ENCODE data around the gene ACAD11. TPM values are rescaled to one million over a fixed set of nuclear protein-coding genes. Genes with fewer than 3 reads are reported as not detected.

ACAD11 gene
- total RNA-seq, 2 donors from 2014 or later, result 28.8 to 52.1 TPM

DNA sequence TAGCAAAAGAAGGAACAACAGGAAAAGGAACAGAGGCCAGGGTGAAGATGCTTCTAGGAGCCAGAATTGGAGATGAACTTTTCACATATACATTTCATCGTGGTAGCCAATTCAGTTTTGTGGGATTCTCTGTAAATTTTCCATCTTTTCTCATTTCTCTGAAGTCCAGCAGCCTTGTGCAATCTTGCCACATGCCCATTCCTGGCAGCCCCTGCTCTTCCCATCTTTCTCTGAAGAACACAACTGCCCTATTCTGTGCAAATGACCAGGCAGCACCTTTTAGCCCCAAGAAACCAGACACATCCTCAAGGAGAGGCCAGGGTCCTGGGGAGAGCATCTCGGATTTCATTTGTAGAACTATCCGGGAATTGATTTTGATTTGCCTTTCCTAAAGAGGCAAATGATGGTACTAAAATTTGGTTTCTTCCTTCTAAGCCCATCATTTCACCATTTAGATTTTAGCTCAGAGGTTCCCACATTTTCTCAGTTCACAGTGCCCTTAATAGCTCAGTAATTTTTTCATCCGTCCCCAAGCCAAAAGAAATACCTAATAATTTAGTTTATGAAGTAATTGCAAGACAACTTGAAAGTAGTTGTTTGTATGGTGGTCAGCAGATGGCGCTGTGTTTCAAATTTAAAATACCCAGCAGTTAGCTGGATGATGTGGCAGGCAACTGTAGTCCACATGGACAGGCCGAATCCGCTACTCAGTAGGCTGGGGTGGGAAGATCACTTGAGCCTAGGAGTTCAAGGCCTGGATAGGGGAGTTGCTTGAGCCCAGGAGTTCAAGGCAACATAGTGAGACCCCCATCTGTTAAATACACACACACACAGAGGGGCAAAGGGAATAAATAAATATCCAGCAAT lies 123.8 kb downstream of the ACAD11 start:
- peak; percentile 77 to 82 (median 80) for DNase-seq
- Histone ChIP-seq H3K27ac (peak overlapping the region in 1 of 4 donors; percentile 18), H3K4me1 (peaks cover 34% of the 10 kb centered on the region), H3K9me3 (no peaks in the 10 kb centered on the region), H3K36me3 (replicated peaks in 1 of 2; ENCODE audit: insufficient read depth in 1 of 2, low read depth in 2 of 2) (peaks cover 0 to 4% of the 10 kb centered on the region in 2 donors), H3K27me3 (no peaks in the 10 kb centered on the region), H3K4me3 (no peak overlapping the region)
- TF ChIP-seq, protein P1, sequence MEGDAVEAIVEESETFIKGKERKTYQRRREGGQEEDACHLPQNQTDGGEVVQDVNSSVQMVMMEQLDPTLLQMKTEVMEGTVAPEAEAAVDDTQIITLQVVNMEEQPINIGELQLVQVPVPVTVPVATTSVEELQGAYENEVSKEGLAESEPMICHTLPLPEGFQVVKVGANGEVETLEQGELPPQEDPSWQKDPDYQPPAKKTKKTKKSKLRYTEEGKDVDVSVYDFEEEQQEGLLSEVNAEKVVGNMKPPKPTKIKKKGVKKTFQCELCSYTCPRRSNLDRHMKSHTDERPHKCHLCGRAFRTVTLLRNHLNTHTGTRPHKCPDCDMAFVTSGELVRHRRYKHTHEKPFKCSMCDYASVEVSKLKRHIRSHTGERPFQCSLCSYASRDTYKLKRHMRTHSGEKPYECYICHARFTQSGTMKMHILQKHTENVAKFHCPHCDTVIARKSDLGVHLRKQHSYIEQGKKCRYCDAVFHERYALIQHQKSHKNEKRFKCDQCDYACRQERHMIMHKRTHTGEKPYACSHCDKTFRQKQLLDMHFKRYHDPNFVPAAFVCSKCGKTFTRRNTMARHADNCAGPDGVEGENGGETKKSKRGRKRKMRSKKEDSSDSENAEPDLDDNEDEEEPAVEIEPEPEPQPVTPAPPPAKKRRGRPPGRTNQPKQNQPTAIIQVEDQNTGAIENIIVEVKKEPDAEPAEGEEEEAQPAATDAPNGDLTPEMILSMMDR (IDR thresholded peaks at IDR 0.05), result peak; percentile 51 to 83 (median 72)
- no peak for TF ChIP-seq POLR2A (IDR thresholded peaks at IDR 0.05)
- intact Hi-C loops (cut with DNase I), result loop anchor here (5.0 kb wide), 1 partner anchor 106 kb away; no protein-coding TSS in a partner anchor
- WGBS, 2 donors, result 32 to 42% methylated on average over 7 of the region's 7 CpGs
- peak; percentile 82 for ATAC-seq

DNA sequence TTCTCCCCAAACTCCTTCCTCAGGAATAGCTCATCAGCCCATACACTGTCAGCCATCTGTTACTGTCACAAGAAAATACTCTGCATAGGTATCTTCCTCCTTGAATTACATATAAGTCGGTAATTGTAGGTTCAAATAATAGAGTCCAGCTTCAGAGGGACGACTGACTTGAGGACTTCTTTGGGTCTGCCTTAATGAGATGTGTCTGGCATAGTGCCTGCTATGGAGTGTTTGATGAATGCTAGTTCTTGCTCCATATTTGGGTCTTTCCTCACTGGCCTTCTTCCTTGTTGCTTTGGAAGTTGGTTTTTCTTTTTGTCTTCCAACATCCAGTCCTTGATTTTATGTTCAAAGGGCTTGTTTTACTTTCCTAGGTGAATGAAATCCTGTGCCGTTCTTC lies 129.0 kb downstream of the ACAD11 start:
- intact Hi-C loops (cut with DNase I), result no loop called here

DNA sequence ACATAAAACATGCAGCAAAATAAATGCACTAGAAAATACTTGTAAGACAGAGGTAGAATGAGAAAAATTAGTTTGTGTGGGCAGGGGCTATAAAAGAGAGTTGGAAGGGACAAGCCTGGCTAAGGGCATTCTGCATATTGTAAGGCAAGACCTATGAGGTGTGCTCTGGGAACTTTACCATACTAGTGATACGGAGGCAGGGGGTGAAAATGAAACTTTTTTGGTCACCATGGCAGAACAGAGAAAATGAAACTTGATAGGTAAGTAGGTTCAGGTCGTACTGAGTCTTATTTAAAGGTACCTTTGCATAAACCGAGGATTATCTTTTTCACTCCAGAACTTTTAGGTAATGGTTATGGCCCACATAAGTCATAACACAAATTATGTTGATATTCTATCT lies 137.3 kb downstream of the ACAD11 start:
- intact Hi-C loops (cut with DNase I), result no loop called here
- Histone ChIP-seq H3K4me1 (no peaks in the 10 kb centered on the region), H3K27me3 (no peaks in the 10 kb centered on the region), H3K4me3 (no peak overlapping the region), H3K27ac (no peak overlapping the region), H3K36me3 (replicated peaks in 1 of 2; ENCODE audit: insufficient read depth in 1 of 2, low read depth in 2 of 2) (peaks cover 0 to 10% of the 10 kb centered on the region in 2 donors), H3K9me3 (no peaks in the 10 kb centered on the region)
- 87 to 90% methylated on average over 3 of the region's 3 CpGs for WGBS, 2 donors
- ATAC-seq, result no peak
- TF ChIP-seq POLR2A (IDR thresholded peaks at IDR 0.05), result no peak
- TF ChIP-seq, protein P1 (IDR thresholded peaks at IDR 0.05), result no peak
- no peak for DNase-seq

More for the DNA sequence above, 129.0 kb downstream of the ACAD11 start:
- 82 to 85% methylated on average over 3 of the region's 3 CpGs for whole genome bisulfite sequencing, 2 donors
- Histone ChIP-seq H3K27me3 (no peaks in the 10 kb centered on the region), H3K36me3 (replicated peaks in 1 of 2; ENCODE audit: insufficient read depth in 1 of 2, low read depth in 2 of 2) (peaks cover 0 to 22% of the 10 kb centered on the region in 2 donors), H3K27ac (no peak overlapping the region), H3K9me3 (no peaks in the 10 kb centered on the region), H3K4me3 (no peak overlapping the region), H3K4me1 (peaks cover 4% of the 10 kb centered on the region)
- DNase-seq (no peak), ATAC-seq (no peak)
- TF ChIP-seq, protein P1 (IDR thresholded peaks at IDR 0.05), result no peak
- no peak for TF ChIP-seq POLR2A (IDR thresholded peaks at IDR 0.05)

DNA sequence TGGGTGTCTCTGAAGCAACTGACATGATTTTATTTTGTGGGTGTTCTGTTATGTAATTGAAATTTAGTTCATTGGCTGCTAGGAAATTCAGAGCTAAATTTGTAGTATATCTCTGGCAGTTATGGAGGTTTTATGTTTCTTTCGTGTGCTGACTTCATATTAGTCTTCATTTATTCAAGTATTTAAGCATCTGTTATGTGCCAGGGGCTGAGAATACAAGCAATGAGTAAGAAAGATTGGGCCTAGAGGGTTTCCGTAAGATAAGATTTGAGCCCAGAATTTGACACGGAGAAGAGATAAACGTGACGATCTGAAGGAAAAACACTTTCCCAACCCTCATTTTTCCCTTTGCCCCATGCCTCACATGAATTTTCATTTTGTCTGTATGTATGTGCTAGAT lies 137.7 kb downstream of the ACAD11 start:
- no peaks in the 10 kb centered on the region for H3K27me3 ChIP-seq
- no peak for DNase-seq
- H3K4me3 ChIP-seq, result no peak overlapping the region
- no peak overlapping the region for H3K27ac ChIP-seq
- intact Hi-C loops (cut with DNase I), result no loop called here
- H3K4me1 ChIP-seq, result no peaks in the 10 kb centered on the region
- ATAC-seq, result no peak
- no peak for TF ChIP-seq POLR2A (IDR thresholded peaks at IDR 0.05)
- TF ChIP-seq, protein P1 (IDR thresholded peaks at IDR 0.05), result no peak
- no peaks in the 10 kb centered on the region for H3K9me3 ChIP-seq
- WGBS, 2 donors, result 43 to 50% methylated on average over 5 of the region's 5 CpGs
- peaks cover 0 to 10% of the 10 kb centered on the region in 2 donors for H3K36me3 ChIP-seq (replicated peaks in 1 of 2; ENCODE audit: insufficient read depth in 1 of 2, low read depth in 2 of 2)

All from body of pancreas (tissue), 4 donors.